Prostate gland (tissue), 2 donors: Measurements from ENCODE around the gene SMIM1. TPM values are rescaled to one million over a fixed set of nuclear protein-coding genes. Genes with fewer than 3 reads are reported as not detected.

ENCODE experiments used
- DNase-seq: peaks from one replicate; pipeline ENCODE4 v3.0.0-alpha.2; 2019; ENCODE audit warnings: low spot score
- H3K27ac ChIP-seq, 2 donors: fragments of 200-600 bp; sonication (generic); 2 replicates each; pipeline ENCODE4 v1.5.1; 2017 to 2019
- H3K27me3 ChIP-seq: fragments of 200-600 bp; sonication (generic); replicated peaks from 2 replicates; pipeline ENCODE4 v1.5.1; 2019; ENCODE audit not compliant: insufficient read depth
- H3K36me3 ChIP-seq, 2 donors: fragments of 200-600 bp; sonication (generic); 1 replicate in 1 of 2; 2 replicates in 1 of 2; pipeline versions ENCODE4 v1.5.1 to v1.8.1; 2017 to 2019
- H3K4me1 ChIP-seq: fragments of 200-600 bp; sonication (generic); replicated peaks from 2 replicates; pipeline ENCODE4 v1.5.1; 2019
- H3K4me3 ChIP-seq, 2 donors: fragments of 200-600 bp; sonication (generic); 2 replicates each; pipeline ENCODE4 v1.5.1; 2017 to 2019
- H3K9me3 ChIP-seq: fragments of 200-600 bp; sonication (generic); 2 replicates; pipeline ENCODE4 v1.5.1; 2017
- POLR2A ChIP-seq: fragments of 450-650 bp; IDR thresholded peaks from one replicate; pipeline ENCODE4 v1.6.1; 2016; ENCODE audit warnings: antibody characterized with exemption, mild to moderate bottlenecking
- POLR2AphosphoS5 ChIP-seq: sonication (generic); formaldehyde crosslinking; IDR thresholded peaks from one replicate; pipeline ENCODE4 v1.6.1; 2017; ENCODE audit warnings: antibody characterized with exemption
- WGBS: methylation state at CpG from one replicate; pipeline ENCODE4 v1.1.5; 2018; 5-methylcytosine and 5-hydroxymethylcytosine counted together
- intact Hi-C: fragments of 100-400 bp; cut with DNase I; formaldehyde crosslinking; loops from one replicate; pipeline ENCODE4 v1.14.2; 2022
- total RNA-seq, 2 donors: library from RNA; depleted of rRNA; stranded (reverse); fragments of >200 nt; gene quantifications; one replicate each; pipeline ENCODE4 v1.1.0, GENCODE V29; 2016
- TF ChIP-seq, protein P1 (sequence below), 4 experiments: fragments of 200-600 bp in 2 of 4; fragments of 450-650 bp in 2 of 4; sonication (generic) in 2 of 4; IDR thresholded peaks; 1 replicate in 3 of 4; 2 replicates in 1 of 4; pipeline ENCODE4 v1.5.1; 2016 to 2019; ENCODE audit warnings: antibody characterized with exemption in 4 of 4, mild to moderate bottlenecking in 2 of 4, moderate library complexity in 2 of 4

The SMIM1 gene
- total RNA-seq, 2 donors from 2014 or later, result 17.7 to 148 TPM

GRCh38 chr1:3816331-3817137 is 44.0 kb downstream of the SMIM1 start:
- no peak overlapping the region for H3K27ac ChIP-seq
- TF ChIP-seq POLR2AphosphoS5, result no peak
- TF ChIP-seq, protein P1, sequence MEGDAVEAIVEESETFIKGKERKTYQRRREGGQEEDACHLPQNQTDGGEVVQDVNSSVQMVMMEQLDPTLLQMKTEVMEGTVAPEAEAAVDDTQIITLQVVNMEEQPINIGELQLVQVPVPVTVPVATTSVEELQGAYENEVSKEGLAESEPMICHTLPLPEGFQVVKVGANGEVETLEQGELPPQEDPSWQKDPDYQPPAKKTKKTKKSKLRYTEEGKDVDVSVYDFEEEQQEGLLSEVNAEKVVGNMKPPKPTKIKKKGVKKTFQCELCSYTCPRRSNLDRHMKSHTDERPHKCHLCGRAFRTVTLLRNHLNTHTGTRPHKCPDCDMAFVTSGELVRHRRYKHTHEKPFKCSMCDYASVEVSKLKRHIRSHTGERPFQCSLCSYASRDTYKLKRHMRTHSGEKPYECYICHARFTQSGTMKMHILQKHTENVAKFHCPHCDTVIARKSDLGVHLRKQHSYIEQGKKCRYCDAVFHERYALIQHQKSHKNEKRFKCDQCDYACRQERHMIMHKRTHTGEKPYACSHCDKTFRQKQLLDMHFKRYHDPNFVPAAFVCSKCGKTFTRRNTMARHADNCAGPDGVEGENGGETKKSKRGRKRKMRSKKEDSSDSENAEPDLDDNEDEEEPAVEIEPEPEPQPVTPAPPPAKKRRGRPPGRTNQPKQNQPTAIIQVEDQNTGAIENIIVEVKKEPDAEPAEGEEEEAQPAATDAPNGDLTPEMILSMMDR (IDR thresholded peaks at IDR 0.05), result no peak
- no peak for TF ChIP-seq POLR2A
- H3K4me1 ChIP-seq, result no peaks in the 10 kb centered on the region
- intact Hi-C loops, result no loop called here
- H3K9me3 ChIP-seq, result no peaks in the 10 kb centered on the region
- no peak overlapping the region for H3K4me3 ChIP-seq
- WGBS, result 88% methylated on average over 38 of the region's 38 CpGs
- peaks cover 0 to 8% of the 10 kb centered on the region in 2 donors for H3K36me3 ChIP-seq
- no peak for DNase-seq
- no peaks in the 10 kb centered on the region for H3K27me3 ChIP-seq

DNA sequence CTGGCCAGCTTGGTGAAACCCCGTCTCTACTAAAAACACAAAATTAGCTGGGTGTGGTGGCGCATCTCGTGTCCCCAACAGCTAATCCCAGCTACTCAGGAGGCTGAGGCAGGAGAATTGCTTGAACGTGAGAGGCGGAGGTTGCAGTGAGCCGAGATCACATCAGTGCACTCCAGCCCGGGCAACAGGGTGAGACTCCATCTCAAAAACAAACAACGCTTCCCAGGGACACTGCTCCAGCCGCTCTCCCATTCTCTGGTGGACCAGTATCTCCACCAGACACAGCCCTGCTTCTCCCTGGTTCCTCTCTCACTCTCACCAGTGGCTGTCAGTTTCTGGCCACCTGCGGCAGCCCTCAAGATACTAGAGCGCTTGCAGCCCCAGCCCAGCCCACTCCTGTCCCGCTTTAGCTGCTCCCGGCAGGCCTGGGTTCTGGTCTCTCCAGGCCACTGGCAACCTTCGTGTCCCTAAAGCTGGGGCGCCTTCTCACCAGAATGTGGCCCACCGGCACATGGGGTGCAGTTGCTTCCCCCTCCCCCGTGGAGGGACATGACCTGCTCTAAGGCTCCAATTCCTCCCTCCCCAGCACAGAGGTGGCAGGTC is 44.7 kb downstream of the SMIM1 start:
- Histone ChIP-seq H3K4me1 (no peaks in the 10 kb centered on the region), H3K36me3 (peaks cover 0 to 9% of the 10 kb centered on the region in 2 donors), H3K4me3 (no peak overlapping the region), H3K27ac (no peak overlapping the region), H3K27me3 (no peaks in the 10 kb centered on the region), H3K9me3 (no peaks in the 10 kb centered on the region)
- 93% methylated on average over 17 of the region's 17 CpGs for WGBS
- no peak for DNase-seq
- TF ChIP-seq POLR2A, result no peak
- TF ChIP-seq, protein P1 (IDR thresholded peaks at IDR 0.05), result no peak
- TF ChIP-seq POLR2AphosphoS5, result no peak
- intact Hi-C loops, result no loop called here

GRCh38 chr1:3817821-3818597 is 45.5 kb downstream of the SMIM1 start:
- H3K4me1 ChIP-seq, result no peaks in the 10 kb centered on the region
- H3K9me3 ChIP-seq, result no peaks in the 10 kb centered on the region
- intact Hi-C loops, result no loop called here
- peaks cover 0 to 11% of the 10 kb centered on the region in 2 donors for H3K36me3 ChIP-seq
- TF ChIP-seq POLR2AphosphoS5 (no peak), POLR2A (no peak)
- TF ChIP-seq, protein P1 (IDR thresholded peaks at IDR 0.05), result no peak
- H3K4me3 ChIP-seq, result no peak overlapping the region
- no peak for DNase-seq
- no peak overlapping the region for H3K27ac ChIP-seq
- 89% methylated on average over 28 of the region's 28 CpGs for WGBS
- no peaks in the 10 kb centered on the region for H3K27me3 ChIP-seq

- Histone ChIP-seq H3K4me1 (no peaks in the 10 kb centered on the region), H3K27ac (no peak overlapping the region), H3K9me3 (no peaks in the 10 kb centered on the region), H3K4me3 (no peak overlapping the region), H3K36me3 (peaks cover 0 to 9% of the 10 kb centered on the region in 2 donors), H3K27me3 (no peaks in the 10 kb centered on the region)
- TF ChIP-seq, protein P1 (IDR thresholded peaks at IDR 0.05), result no peak
- TF ChIP-seq POLR2AphosphoS5 (no peak), POLR2A (no peak)
- WGBS, result 36% methylated on average over 10 of the region's 10 CpGs
- intact Hi-C loops, result no loop called here
- DNase-seq, result no peak
Observed at GRCh38 chr1:3819771-3820200, 47.2 kb downstream of the SMIM1 start.
